Duodenal mucosa (tissue), 2 donors: ENCODE results near the gene SDK2.

Source experiments
- H3K27ac ChIP-seq: one replicate; pipeline ENCODE4 v1.7.0; 2013; ENCODE audit warnings: low read depth, low read length
- H3K27me3 ChIP-seq, 2 donors: one replicate each; pipeline ENCODE4 v1.7.0; 2013; ENCODE audit warnings: low read length in 2 of 2, control low read depth in 1 of 2; ENCODE audit not compliant: insufficient read depth in 2 of 2, control insufficient read depth in 1 of 2
- H3K36me3 ChIP-seq, 2 donors: one replicate each; pipeline ENCODE4 v1.7.0; 2013; ENCODE audit warnings: low read length in 2 of 2, control low read depth in 1 of 2; ENCODE audit not compliant: insufficient read depth in 2 of 2, control insufficient read depth in 1 of 2
- H3K4me1 ChIP-seq, 2 donors: one replicate each; pipeline ENCODE4 v1.7.0; 2013; ENCODE audit warnings: low read length in 2 of 2, control low read depth in 1 of 2; ENCODE audit not compliant: insufficient read depth in 2 of 2, control insufficient read depth in 1 of 2
- H3K4me3 ChIP-seq, 2 donors: one replicate each; pipeline ENCODE4 v1.7.0; 2013; ENCODE audit warnings: low read length in 2 of 2, low read depth in 1 of 2
- H3K9ac ChIP-seq, 2 donors: one replicate each; pipeline ENCODE4 v1.7.0; 2013; ENCODE audit warnings: low read length in 2 of 2, low read depth in 1 of 2
- H3K9me3 ChIP-seq, 2 donors: one replicate each; pipeline ENCODE4 v1.7.0; 2013; ENCODE audit warnings: low read length in 2 of 2, control low read depth in 1 of 2; ENCODE audit not compliant: control insufficient read depth in 1 of 2

SDK2 gene

DNA sequence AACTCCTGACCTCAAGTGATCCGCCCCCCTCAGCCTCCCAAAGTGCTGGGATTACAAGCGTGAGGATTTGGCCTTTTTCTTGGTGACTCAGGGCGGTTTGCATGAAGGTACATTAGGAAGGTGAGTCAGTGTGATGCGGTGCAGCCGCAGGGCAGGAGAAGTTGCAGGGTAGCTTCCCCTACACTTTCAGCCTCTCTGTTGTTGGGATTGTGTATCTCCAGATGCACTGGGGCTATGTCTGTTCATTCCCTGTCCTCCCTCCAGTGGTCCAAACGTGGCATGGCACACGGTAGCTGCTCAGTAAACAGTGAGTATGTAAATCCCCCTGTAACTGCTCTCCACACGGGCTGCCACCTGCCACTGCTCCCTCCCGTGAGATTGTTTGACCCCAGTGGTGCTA, 223.3 kb downstream of the SDK2 start:
- no peaks in the 10 kb centered on the region for H3K9me3 ChIP-seq
- no peak overlapping the region for H3K27ac ChIP-seq
- peaks cover 0 to 3% of the 10 kb centered on the region in 2 donors for H3K27me3 ChIP-seq
- no peak overlapping the region for H3K9ac ChIP-seq
- H3K36me3 ChIP-seq, result no peaks in the 10 kb centered on the region
- no peaks in the 10 kb centered on the region for H3K4me1 ChIP-seq
- no peak overlapping the region for H3K4me3 ChIP-seq

DNA sequence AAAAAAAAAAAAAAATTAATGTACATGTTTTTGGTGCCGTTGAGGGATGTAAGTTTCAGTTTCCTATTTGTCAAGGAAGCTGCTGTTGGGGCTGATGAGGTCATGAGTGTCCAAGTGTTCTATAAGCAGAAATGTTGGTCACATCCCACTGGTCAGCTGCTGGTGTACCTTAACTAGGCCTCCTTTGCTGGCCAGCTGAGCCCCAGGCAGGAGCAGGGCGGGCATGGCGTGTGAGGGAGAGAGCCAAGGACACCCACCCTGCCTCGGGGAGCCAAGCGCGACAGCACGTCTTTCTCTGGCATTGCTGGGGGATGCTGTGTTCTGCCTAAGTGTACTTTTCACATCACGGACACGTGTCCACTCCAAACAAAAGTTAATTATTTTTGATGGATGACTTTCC, 224.4 kb downstream of the SDK2 start:
- peaks cover 0 to 3% of the 10 kb centered on the region in 2 donors for H3K27me3 ChIP-seq
- no peak overlapping the region for H3K9ac ChIP-seq
- no peaks in the 10 kb centered on the region for H3K9me3 ChIP-seq
- no peaks in the 10 kb centered on the region for H3K36me3 ChIP-seq
- H3K4me3 ChIP-seq, result no peak overlapping the region
- H3K4me1 ChIP-seq, result no peaks in the 10 kb centered on the region
- H3K27ac ChIP-seq, result no peak overlapping the region

DNA sequence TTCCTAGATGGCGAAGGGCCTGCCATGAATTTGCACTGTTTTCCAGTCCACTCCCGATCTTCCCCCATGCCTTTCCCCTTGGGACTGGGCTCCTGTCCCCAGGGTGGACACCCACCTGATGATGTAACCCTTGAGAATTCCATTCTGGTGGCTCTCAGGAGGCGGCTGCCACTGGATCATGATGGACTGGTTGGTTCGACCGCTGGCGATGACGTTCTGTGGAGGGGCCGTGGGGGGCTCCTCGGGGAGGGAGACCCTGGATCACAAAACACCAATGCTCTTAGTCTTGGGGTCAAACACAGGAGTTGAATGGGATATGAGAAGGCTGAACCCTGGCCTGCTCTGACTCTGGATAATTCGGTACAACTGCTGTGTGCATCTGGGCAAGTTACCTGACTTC, 225.2 kb downstream of the SDK2 start:
- Histone ChIP-seq H3K9me3 (no peaks in the 10 kb centered on the region), H3K27ac (no peak overlapping the region), H3K9ac (no peak overlapping the region), H3K27me3 (peaks cover 0 to 3% of the 10 kb centered on the region in 2 donors), H3K4me1 (no peaks in the 10 kb centered on the region), H3K4me3 (no peak overlapping the region), H3K36me3 (no peaks in the 10 kb centered on the region)

DNA sequence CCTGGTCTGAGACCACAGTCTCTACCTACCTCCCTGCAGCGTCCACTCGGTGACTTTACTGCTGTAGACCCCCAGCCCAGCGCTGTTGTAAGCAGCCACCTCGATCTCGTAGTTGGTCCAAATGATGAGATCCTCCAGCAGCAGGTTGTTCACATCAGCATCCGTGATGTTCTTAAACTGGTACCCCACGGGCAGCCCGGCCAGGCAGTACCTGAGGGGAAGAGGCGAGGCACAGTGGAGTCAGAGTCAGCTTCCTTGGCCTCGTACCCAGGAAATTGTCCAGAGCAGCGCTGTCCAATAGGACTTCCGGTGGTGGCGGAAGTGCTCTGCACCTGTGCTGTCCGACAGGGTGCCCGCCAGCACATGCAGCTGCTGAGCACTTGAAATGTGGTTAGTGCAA, 228.5 kb downstream of the SDK2 start:
- no peaks in the 10 kb centered on the region for H3K9me3 ChIP-seq
- peaks cover 0 to under 1% of the 10 kb centered on the region in 2 donors for H3K27me3 ChIP-seq
- H3K9ac ChIP-seq, result no peak overlapping the region
- no peaks in the 10 kb centered on the region for H3K4me1 ChIP-seq
- H3K36me3 ChIP-seq, result no peaks in the 10 kb centered on the region
- no peak overlapping the region for H3K27ac ChIP-seq
- H3K4me3 ChIP-seq, result no peak overlapping the region

DNA sequence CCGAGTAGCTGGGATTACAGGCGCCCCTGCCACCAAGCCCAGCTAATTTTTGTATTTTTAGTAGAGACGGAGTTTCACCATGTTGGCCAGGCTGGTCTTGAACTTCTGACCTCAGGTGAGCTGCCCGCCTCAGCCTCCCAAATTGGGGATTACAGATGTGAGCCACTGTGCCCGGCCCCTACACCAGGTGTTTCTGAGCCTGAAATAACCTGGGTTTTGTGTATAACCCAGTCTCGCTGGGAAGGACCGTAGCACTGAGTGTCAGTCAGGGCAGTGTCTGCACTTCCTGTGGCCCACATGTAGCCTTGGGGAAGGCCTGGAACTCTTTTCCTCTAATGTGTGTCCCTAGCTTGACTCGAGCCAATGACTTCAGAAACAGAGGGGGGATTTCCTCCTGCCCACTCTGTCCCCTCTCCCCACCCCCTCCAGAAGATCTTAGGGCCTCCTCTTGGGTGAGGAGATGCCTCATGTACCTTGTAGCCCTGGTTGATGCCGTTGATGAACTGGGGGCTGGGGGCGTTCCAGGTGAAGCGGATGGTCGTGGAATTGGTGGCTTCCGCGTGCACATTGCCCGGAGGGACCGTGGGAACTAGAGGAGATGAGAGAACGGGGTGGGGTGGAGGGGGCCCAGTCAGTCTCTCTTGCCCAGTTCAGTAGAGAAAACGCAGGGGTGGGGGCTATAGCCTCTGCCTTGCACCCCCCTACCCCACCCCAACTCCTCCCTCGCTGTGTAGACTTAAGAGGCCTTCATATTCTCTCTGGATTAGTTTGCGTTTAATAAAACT, 229.9 kb downstream of the SDK2 start:
- H3K27ac ChIP-seq, result no peak overlapping the region
- no peaks in the 10 kb centered on the region for H3K27me3 ChIP-seq
- H3K9me3 ChIP-seq, result no peaks in the 10 kb centered on the region
- H3K9ac ChIP-seq, result no peak overlapping the region
- H3K36me3 ChIP-seq, result no peaks in the 10 kb centered on the region
- no peak overlapping the region for H3K4me3 ChIP-seq
- no peaks in the 10 kb centered on the region for H3K4me1 ChIP-seq

DNA sequence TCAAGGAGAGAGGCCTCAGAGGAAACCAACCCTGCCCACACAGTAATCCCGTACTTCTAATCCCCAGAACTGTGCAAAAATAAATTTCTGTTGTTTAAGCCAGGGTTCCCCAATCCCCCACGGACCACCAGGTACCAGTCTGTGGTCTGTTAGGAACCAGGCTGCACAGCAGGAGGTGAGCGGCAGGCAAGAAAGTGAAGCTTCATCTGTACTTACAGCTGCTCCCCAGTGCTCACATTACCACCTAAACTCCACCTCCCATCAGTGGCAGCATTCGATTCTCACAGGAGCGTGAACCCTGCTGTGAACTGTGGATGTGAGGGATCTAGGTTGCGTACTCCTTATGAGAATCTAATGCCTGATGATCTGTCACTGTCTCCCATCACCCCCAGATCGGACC, 231.3 kb downstream of the SDK2 start:
- no peaks in the 10 kb centered on the region for H3K4me1 ChIP-seq
- H3K27ac ChIP-seq, result no peak overlapping the region
- no peaks in the 10 kb centered on the region for H3K9me3 ChIP-seq
- no peak overlapping the region for H3K9ac ChIP-seq
- H3K27me3 ChIP-seq, result no peaks in the 10 kb centered on the region
- no peak overlapping the region for H3K4me3 ChIP-seq
- no peaks in the 10 kb centered on the region for H3K36me3 ChIP-seq

DNA sequence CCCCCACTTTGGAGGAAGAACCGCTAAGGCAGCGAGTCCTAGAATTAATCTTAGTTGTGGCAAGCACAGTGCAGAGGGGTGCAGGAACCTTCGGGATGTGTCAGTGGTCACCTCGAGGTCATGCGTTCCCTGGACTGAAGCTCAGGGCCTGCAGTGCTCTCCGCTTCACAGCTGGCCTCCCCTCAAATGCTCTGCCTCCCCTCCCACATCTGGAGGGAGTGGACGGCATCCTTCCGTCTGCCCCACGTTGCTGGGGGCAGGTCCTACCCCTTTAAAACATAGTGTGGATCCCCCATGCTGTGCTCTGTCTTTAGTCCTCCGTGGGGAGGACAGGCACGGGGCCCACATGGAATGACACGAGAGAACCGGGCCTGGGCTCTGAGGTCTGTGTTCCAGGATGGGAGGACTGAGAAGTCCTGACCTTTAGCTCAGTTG, 232.9 kb downstream of the SDK2 start:
- H3K9me3 ChIP-seq, result no peaks in the 10 kb centered on the region
- no peaks in the 10 kb centered on the region for H3K36me3 ChIP-seq
- no peak overlapping the region for H3K27ac ChIP-seq
- no peaks in the 10 kb centered on the region for H3K4me1 ChIP-seq
- H3K9ac ChIP-seq, result no peak overlapping the region
- H3K4me3 ChIP-seq, result no peak overlapping the region
- no peaks in the 10 kb centered on the region for H3K27me3 ChIP-seq

DNA sequence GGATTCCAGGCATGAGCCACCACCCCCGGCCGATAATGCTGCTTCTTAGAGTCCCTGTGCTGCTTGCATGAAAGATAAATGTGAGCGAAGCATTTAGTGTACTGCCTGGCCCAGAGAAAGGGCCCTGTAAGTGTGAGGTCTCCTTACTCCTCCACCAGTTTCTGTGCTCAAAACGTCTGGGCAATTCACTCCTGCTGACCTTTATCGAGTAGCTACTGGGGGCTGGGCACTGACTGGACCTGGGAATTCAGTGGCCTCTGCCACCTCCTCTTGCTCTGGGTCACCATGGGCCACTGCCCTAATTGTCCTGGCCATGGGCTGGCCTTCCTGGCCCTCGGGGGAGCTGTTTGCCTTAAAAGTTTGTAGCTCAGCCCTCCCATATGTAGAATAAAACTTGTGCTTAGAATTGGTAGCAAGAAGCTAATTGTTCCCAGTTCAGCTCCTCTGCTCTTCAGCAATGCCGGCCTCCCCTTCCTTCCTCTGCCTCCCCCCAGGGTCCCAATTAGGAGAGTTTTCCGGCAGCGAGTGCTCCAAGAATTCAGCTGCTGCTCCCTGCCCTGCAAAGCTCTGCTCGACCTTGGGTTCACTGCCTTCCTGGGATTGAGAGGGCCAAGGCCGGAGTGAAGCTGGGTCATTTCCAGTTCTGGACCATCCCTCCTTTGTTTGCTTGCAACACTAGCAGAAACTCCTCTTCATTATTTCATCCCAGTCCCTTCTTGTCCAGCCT, 233.5 kb downstream of the SDK2 start:
- H3K27ac ChIP-seq, result no peak overlapping the region

DNA sequence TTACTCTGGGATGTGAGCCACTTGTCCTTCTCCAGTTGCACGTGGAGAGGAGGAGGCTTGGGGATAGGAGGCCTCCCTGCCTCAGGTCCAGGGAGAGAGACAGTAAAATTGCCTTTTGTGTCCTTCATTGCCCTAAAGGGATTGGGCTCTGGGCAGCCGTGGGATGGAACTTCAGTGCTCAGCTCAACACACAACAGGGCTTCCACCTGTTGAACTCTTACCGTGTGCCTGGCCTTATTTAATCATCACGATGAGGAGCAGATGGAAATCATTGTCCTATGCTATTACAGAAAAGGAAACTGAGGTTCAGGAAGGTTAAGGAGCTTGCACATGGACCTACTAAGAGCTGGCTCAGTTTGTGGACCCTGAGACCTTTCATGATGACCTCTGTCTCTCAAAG, 240.0 kb downstream of the SDK2 start:
- no peak overlapping the region for H3K27ac ChIP-seq
- H3K9me3 ChIP-seq, result no peaks in the 10 kb centered on the region
- H3K4me3 ChIP-seq, result no peak overlapping the region
- no peak overlapping the region for H3K9ac ChIP-seq
- H3K4me1 ChIP-seq, result no peaks in the 10 kb centered on the region
- no peaks in the 10 kb centered on the region for H3K36me3 ChIP-seq
- H3K27me3 ChIP-seq, result no peaks in the 10 kb centered on the region

More for the DNA sequence above, 233.5 kb downstream of the SDK2 start:
- Histone ChIP-seq H3K9ac (no peak overlapping the region), H3K4me3 (no peak overlapping the region), H3K4me1 (no peaks in the 10 kb centered on the region), H3K36me3 (no peaks in the 10 kb centered on the region), H3K27me3 (no peaks in the 10 kb centered on the region), H3K9me3 (no peaks in the 10 kb centered on the region)

DNA sequence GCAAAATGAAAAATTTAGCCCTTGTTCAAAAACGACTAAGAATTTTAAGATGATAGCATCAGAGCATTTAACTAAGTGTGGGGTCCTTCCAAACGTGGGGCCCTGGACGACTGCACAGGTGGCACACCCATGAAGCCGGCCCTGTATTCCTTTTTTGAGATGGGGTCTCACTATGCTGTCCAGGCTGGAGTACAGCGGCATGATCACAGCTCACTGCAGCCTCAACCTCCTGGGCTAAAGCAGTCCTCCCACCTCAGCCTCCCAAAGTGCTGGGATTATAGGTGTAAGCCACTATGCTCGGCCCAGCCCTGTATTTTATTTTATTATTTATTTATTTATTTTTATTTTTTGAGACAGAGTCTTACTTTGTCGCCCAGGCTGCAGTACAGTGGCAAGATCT, 241.8 kb downstream of the SDK2 start:
- Histone ChIP-seq H3K9ac (no peak overlapping the region), H3K36me3 (no peaks in the 10 kb centered on the region), H3K4me3 (no peak overlapping the region), H3K27ac (no peak overlapping the region), H3K4me1 (no peaks in the 10 kb centered on the region), H3K27me3 (no peaks in the 10 kb centered on the region), H3K9me3 (no peaks in the 10 kb centered on the region)
